Peyer's patch (tissue), 4 donors: ENCODE data around the gene PLK1.

ENCODE experiments used
- POLR2A ChIP-seq, 2 donors: fragments of 450-650 bp; IDR thresholded peaks; one replicate each; pipeline ENCODE4 v1.5.1; 2017; ENCODE audit warnings: antibody characterized with exemption in 2 of 2, mild to moderate bottlenecking in 2 of 2, moderate library complexity in 2 of 2
- TF ChIP-seq, protein P1 (sequence below), 6 experiments: fragments of 450-650 bp in 4 of 6; fragments of 200-600 bp in 2 of 6; sonication (generic) in 1 of 6; IDR thresholded peaks; one replicate each; pipeline ENCODE4 v1.5.1; 2017 to 2019; ENCODE audit warnings: antibody characterized with exemption in 6 of 6, mild to moderate bottlenecking in 3 of 6, moderate library complexity in 1 of 6

DNA sequence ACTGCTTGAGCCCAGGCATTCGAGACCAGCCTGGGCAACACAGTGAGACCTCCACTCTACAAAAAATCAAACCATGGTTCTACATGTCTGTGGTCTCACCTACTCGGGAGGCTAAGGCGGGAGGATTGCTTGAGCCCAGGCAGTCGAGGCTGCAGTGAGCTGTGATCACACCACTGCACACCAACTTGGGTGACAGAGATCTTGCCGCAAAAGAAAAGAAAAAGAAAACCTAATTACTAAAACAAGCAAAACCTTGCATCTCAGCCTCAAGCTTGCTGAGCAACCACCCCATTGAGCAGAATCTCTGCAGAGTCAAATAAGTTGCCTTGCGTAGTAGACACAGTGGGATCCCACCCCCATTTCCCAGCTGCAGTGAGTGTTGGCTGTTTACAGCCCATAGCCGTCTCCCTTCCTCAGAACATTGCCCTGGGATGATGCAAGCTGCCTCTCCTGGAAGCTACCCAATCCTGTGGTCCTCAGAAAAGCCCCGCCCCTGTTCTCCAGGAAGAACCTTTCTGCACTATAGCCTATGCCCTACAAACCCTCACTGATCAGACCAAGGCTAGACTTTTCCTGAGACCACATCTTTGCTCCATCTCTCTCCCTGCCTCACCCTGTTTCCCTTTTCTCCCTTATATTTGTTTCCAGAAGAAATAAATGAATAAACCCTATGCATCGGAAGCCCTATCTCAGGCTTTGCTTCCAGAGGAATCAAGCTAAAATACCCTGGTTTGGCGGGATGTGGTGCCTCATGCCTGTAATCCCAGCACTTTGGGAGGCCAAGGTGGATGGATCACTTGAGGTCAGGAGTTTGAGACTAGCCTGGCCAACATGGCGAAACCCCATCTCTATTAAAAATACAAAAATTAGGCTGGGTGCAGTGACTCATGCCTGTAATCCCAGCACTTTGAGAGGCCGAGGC lies 51.1 kb downstream of the PLK1 start:
- TF ChIP-seq, protein P1, sequence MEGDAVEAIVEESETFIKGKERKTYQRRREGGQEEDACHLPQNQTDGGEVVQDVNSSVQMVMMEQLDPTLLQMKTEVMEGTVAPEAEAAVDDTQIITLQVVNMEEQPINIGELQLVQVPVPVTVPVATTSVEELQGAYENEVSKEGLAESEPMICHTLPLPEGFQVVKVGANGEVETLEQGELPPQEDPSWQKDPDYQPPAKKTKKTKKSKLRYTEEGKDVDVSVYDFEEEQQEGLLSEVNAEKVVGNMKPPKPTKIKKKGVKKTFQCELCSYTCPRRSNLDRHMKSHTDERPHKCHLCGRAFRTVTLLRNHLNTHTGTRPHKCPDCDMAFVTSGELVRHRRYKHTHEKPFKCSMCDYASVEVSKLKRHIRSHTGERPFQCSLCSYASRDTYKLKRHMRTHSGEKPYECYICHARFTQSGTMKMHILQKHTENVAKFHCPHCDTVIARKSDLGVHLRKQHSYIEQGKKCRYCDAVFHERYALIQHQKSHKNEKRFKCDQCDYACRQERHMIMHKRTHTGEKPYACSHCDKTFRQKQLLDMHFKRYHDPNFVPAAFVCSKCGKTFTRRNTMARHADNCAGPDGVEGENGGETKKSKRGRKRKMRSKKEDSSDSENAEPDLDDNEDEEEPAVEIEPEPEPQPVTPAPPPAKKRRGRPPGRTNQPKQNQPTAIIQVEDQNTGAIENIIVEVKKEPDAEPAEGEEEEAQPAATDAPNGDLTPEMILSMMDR (IDR thresholded peaks at IDR 0.05), result no peak
- no peak for TF ChIP-seq POLR2A (IDR thresholded peaks at IDR 0.05)
